T47D (cell line): Measurements from ENCODE around the gene ARHGDIA.

ENCODE experiments used
- DNase-seq, 2 experiments: peaks; one replicate each; pipeline versions ENCODE4 v3.0.0 to v3.0.0-alpha.2; 2011 to 2012; ENCODE audit warnings: low read depth in 1 of 2, low spot score in 1 of 2
- JUND ChIP-seq: IDR thresholded peaks from 2 replicates; pipeline ENCODE4 v1.6.1; 2012; ENCODE audit warnings: low read depth
- in situ Hi-C: cut with HindIII; loops from 2 replicates; pipeline ENCODE4 v1.10.0; 2016; ENCODE audit warnings: low sequenced_read_pairs, low pct_unique_long_range_greater_than_20kb

Gene ARHGDIA

DNA sequence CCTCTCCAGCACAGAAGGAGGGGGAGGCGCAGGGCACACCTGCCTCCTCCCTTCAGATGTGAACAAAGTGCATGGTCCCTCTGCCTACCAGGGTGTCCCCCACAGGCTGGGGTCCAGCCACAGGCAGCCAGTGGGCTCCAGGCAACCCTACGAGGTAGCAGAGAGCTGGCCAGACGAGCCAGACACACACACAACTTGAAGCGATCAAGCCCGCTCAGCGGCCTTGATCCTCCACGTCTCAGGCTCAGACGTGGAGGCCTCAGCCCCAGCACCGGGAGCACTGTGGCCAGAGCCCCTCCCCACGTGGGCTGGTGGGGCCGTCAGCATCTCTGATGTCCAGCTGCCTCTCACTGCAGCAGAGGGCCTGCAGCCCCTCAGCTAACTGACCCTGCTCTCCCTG is 46.5 kb downstream of the ARHGDIA start:
- in situ Hi-C loops, result no loop called here
- DNase-seq, result no peak
- no peak for TF ChIP-seq JUND

DNA sequence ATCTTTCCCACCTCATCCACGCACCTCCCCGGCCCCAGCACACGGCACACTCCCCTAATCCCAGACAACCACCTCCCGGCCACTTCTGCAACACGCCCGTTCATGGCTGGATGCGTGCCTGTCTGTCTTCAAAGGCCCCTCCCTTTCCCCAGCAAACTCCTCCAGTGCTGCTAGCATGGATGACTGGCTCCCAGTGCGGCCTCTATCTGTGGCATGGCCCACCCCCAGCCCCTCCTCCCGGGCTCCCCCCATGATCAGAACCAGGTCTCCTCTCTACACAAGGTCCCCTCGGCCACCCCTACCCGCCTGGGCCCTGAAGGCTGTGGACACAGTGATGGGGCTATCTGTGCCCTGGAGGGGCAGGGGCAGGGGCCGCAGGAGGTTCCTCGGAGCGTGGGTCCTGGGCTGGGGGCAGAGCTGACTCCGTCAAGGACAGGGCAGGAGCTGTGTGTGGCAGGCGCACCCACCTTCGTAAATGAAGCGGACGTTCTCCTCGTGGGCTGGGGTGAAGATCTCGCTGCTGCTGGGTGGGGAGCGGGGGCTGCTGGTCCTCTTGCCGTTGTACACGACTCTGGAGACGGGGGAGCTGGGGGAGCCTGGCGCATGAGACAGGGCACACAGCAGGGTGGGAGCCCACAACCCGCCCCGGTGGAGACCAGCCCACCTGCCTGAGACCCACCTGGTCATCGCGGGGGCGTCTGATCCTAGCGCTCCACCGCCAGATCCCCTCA is 47.2 kb downstream of the ARHGDIA start:
- no peak for DNase-seq
- no peak for TF ChIP-seq JUND
- in situ Hi-C loops, result no loop called here

DNA sequence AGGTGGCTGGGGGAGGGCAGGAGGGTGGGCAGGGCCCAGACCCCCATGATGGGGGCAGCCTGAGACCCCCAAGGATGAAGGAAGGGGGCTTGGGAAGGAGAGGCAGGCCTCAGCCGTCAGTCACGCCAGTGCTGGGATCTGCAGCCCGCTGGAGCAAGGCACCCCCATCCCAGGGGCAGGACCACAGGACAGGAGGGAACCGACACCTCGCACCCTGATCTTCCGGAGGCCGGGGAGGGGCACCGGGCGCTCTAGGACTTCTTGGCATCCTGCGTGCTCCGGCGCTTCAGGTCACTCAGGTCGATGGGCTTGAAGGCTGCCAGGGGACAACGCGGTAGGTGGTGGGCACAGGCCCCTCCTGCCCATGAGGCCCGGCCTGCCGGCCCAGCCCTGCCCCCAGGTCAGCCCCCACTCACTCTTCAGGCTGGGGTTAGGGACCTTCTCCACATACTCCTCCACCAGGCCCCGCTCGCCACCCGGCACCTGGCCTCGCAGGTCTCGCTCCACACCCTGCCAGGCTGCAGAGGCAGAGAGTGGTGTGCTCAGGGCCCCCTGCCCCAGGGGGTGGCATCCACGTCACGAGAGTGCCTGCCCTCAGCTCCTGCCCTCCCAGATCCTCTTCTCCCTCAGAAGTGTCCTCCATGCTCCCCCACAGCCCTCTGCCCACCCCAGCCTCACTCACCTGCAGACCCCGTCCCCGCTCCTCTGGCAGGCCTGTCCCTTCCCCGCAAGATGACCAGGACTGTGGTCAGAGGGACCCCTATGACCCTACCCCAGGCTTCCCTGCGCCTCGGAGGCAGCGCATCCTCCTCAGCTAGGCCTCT is 47.9 kb downstream of the ARHGDIA start:
- no peak for TF ChIP-seq JUND
- in situ Hi-C loops, result no loop called here
- DNase-seq, result no peak

DNA sequence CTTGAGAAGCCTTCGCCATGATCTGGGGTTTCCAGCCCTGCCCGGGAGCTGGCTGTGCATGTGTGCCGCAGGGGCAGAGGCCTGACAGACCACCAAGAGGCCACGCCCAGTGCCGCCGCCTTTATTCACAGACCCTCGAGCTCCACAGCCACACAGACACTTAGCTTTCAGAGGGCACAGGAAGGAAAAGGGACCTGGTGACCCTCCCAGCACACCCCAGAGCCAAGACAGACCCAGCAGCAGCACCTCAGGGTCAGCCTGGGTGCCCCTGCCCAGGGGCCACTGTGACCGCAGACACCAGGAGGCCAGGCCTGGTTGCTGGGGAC is 48.9 kb downstream of the ARHGDIA start:
- in situ Hi-C loops, result no loop called here
- DNase-seq, result no peak
- no peak for TF ChIP-seq JUND

DNA sequence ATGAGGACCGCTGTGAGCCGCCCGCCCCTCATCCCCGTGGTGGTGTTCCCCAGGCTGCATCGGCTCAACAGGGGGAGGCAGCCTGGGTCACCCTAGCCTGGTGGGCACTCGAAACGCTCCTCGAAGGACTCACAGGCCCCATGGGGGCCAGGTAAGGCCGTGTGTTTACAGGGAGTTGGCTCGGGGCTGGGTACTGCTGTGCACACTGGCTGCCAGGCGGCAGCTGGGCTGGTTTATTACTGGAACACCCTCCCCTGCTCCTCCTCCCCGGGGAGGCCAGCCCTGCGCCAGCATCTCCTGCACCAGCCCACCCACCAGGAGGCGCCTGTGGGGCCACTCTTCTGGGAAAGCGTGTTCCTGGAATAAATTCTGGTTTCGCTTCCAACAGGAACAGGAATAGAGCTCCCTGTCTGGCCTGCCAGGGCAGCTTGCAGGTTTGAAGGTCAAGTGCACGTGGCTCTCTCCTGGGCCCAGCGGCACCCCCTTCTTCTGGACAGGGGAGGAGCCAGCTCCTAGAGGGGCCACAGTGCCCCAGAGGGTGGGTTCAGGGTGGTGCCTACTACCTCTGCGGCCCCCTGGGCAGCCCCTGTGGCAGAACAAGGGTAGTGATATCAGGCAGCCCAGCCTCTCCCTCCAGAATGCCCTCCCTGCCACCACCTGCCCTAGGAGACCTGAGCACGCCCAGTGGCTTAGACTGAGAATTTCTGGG is 49.4 kb downstream of the ARHGDIA start:
- no peak for TF ChIP-seq JUND
- in situ Hi-C loops, result no loop called here
- peak; percentile 96 to 97 for DNase-seq

DNA sequence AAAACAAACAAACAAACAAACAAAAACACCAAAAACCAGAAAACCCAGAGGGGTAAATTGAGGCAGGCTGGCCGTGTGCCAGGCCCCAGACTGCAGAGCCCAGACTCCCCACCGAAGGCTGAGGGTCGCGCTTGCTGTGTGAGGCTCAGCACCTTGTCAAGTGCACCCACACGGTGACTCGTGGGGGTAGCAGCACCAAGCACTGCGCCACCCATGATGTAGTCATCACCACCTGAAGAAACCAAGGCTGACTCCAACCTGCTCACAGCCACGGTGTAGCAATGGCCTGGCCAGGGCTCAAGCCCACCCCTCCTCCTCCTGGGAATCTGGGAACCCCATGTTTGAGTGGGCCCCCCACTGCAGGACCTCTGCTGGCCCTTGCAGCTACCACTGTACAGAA is 50.0 kb downstream of the ARHGDIA start:
- no peak for TF ChIP-seq JUND
- in situ Hi-C loops, result no loop called here
- DNase-seq, result no peak

DNA sequence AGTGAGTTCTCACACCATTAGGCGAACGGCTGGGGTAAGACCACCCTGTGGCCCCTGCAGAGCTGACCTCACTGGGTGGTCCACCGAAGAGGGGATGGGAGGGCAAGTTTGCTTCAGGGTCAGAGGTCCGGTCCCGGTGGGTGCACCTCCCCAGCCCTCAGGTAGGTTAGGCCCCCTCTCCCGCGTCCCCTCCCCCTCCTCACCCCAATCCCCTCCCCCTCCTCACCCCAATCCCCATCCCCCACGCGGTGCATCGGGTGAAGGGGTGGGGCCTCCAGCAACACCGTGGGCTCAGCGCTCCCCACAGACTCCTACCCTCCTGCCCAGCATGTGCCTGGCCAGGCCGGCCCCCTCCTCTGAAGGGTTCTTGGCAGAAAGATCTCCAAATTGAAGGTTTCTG is 51.4 kb downstream of the ARHGDIA start:
- in situ Hi-C loops, result no loop called here
- DNase-seq, result no peak
- TF ChIP-seq JUND, result no peak

DNA sequence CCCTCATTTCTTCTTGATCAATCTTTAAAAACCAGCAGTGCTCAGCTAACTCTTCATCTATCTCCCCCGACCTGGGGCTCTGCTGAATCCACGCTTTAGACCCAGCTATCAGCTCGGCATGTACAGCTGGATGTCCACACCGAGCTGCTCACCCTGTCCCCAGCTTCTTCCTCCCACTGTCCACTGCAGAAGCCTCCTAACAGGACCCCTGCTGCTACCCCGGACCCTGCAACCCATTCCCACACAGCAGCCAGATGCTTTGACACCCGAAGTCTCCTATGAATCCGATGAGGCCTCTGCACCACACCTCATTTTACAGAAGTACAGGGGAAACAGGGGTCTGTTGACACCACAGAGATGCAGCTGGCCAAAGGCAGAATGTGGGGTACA is 53.4 kb downstream of the ARHGDIA start:
- no peak for DNase-seq
- TF ChIP-seq JUND, result no peak
- in situ Hi-C loops, result no loop called here
